Cerebellar cortex (tissue), 1 donor: Measurements from ENCODE around the gene GPC5.
A peak's percentile ranks its signal among the peaks of the same experiment; 100 is the strongest.

ENCODE experiments used
- DNase-seq: peaks from one replicate; pipeline ENCODE4 v3.0.0-alpha.2; 2015; ENCODE audit warnings: low spot score

The GPC5 gene

DNA sequence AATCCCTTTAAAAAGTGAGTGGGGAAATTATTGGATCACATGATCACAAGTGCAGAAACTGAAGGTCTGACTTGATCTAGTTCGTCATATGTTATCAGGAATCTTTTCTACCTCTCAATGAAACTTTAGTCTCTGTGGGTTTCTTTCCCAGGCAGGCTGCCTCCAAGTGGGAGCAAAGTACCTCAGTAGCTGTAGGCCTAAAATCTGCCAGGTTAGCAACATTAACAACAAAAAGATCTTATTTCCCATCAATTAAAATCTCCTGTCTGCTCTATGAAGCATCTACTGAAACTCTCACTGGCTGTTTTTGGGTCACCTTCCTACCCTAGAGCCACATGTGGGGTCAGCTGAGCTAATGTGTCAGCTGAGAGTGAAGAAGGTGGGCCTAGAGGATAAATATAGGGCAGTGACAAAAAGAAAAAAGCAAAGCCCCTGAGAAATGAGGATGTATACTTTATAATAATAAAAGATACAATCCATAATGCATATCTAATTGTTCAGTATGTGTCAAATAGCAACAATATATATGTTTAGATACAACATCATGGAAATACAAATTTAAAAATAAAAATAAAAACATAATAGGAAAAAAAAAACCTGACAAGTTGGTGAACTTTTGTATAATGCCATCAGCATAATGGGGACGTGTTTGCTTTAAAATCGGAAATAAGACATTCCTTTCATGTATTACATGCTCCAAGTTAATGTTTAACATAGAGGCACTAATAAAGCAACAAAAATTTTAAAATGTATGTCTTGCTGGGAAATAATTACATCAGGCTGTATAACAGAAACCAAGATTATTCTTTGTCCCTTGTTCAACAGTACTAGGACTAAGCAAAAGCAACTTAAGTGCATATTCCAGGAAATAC, 141.1 kb downstream of the GPC5 start:
- DNase-seq, result no peak

GRCh38 chr13:91540158-91540736, 141.8 kb downstream of the GPC5 start:
- no peak for DNase-seq

DNA sequence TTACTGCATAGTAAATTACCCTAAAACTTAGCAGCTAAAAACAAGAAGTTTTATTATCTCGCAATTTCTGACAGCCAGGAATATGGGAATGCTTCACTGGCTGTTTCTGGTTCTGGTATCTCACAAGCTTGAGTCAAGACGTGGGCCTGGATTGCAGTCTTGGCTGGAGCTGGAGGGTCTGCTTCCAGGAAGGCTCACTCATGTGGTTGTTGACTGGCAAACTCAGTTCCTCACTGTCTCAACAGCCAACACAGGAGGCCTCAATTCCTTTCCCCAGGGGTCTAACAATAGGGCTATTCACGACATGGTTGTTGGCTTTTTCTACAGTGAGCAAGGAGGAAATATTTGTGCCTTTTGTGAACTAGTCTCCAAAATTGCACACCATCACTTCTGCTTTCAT, 146.3 kb downstream of the GPC5 start:
- DNase-seq, result no peak

- DNase-seq, result no peak
These were observed 148.5 kb downstream of the GPC5 start for GRCh38 chr13:91546900-91547299.

DNA sequence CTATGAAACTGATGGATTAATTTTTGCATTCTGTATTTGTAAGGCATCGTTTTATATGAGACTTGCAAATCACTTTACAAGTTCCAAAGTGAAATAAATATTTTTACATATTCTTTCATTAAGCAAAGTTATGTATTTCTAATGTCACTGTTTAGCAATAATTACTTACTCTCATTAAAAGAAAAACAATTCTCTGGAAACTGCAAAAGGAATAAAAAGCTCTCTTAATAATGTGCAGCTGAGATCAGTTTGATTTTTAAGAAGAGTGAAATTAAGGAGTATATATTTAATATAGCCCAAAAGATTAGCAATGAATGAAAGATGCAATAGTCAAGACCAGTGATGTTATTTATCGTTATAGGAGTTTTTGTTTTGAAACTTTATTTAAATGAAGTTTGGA, 155.2 kb downstream of the GPC5 start:
- no peak for DNase-seq

DNA sequence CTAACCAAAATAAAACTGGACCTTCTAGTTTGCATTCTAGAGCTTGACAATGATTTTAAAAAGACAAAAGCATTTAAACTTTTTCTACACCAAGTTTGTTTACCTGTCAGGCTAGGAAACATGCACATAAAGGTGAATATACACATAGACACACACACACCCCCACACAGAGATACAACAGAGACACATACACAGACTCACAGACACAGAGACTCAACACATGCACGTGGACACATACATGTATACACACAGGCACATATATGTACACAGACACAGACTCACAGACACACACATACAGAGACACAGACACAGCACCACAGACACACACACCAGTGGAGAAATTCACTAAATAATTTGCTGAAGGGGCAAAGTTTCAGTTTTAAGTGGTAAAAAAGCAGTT, 155.7 kb downstream of the GPC5 start:
- DNase-seq, result no peak

- DNase-seq, result no peak
These were observed 159.1 kb downstream of the GPC5 start for GRCh38 chr13:91557328-91558090.

DNA sequence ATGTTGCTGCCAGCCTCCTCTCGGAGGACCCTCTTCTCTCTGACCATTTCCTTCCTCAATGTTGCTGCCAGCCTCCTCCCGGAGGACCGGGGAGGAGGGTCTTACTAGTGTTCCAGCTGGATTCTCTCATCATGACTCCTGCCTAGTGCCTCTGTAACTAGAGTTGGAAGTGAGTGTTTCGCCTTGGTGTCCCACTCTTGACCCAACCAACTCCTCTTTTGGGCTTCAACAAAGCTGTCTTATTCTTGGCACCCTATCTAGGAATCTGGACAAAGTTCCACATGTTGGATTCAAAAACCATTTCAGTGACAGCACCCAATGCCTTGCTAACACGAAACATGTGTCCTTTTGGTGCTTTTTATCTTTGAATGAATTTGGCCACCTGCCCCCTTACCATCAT, 165.4 kb downstream of the GPC5 start:
- DNase-seq, result no peak

- DNase-seq, result no peak
These were observed 166.0 kb downstream of the GPC5 start for GRCh38 chr13:91564396-91564795.

DNA sequence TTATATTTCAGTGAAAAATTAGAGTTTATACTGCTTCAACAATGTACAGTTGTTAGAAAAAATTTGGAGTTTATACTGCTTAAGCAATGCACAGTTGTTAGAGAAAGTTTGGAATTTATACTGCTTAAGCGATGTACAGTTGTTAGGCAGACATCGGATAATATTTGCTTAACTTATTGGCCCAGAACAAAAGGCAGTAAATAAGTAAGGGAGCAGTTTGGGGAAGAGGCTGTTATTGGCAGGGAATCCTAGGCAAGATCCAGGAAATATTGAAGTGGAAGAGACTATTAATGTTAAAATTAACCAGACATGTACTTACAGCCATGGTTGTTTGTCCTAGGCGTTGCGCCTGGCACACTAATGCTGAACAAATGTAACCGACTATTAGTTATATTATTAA, 166.9 kb downstream of the GPC5 start:
- no peak for DNase-seq

DNA sequence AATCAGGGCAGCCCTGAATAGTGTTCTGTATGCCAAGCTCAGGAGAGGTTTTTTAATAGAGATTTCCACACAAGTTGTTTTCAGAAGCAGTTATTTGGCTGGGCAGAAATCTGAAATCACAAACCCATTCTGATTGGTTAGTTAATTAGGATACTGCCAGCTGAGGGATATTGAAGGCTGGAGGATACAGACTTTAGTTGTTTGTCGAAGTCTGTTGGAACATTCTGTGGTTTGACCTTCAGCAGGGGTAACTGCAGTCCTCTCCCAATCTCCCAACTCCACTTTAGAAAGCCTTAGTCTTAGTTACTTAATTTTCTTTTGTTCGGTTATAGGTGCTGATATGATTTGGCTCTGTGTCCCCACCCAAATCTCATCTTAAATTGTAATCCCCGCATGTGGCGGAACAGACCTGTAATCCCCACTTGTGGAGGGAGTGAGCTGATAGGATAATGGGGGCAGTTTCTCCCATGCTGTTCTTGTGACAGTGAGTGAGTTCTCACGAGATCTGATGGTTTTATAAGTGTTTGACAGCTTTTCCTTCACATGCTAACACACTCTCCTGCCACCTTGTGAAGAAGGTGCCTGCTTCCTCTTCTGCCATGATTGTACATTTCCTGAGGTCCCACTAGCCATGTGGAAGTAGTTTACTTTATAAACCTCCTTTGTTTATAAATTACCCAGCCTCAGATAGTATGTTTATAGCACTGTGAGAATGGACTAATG, 169.2 kb downstream of the GPC5 start:
- no peak for DNase-seq

- DNase-seq, result no peak
These were observed 173.3 kb downstream of the GPC5 start for GRCh38 chr13:91571681-91572080.

DNA sequence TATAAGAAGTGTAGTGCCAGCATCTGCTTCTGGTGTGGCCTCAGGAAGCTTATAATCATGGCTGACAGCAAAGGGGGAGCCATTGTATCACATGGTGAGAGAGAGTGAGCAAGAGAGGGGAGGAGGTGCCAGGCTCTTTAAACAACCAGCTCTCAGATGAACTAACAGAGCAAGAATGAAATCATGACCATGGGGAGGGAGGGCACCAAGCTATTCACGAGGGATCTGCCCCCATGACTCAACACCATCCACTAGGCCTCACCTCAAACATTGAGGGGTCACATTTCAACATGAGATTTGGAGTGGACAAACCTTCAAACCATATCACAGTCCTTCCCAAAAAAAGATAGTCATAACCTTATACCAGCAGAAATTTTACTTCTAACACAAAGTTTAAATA, 174.0 kb downstream of the GPC5 start:
- no peak for DNase-seq

- no peak for DNase-seq
These were observed 174.7 kb downstream of the GPC5 start for GRCh38 chr13:91572944-91573598.

GRCh38 chr13:91574766-91575165, 176.3 kb downstream of the GPC5 start:
- no peak for DNase-seq

- DNase-seq, result peak; percentile 9
These were observed 178.2 kb downstream of the GPC5 start for GRCh38 chr13:91576590-91576989.

DNA sequence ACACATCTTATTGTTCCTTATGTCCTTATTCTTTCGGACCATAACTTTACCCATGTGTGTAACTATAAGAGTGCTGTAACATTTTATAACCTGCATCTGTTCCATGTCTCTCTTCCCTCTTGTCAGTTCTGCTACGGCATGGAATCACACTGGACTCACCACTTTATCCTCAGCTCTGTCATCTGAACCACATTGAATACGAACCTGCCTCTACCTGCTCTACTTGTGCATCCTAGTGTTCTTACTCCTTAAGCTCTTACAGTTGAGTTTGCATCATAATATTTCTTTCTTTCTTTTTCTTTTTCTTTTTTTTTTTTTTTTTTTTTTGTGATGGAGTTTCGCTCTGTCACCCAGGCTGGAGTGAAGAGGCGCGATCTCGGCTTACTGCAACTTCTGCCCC, 180.9 kb downstream of the GPC5 start:
- DNase-seq, result no peak

- DNase-seq, result no peak
These were observed 182.3 kb downstream of the GPC5 start for GRCh38 chr13:91580749-91581148.

- DNase-seq, result no peak
These were observed 188.2 kb downstream of the GPC5 start for GRCh38 chr13:91586609-91587008.

DNA sequence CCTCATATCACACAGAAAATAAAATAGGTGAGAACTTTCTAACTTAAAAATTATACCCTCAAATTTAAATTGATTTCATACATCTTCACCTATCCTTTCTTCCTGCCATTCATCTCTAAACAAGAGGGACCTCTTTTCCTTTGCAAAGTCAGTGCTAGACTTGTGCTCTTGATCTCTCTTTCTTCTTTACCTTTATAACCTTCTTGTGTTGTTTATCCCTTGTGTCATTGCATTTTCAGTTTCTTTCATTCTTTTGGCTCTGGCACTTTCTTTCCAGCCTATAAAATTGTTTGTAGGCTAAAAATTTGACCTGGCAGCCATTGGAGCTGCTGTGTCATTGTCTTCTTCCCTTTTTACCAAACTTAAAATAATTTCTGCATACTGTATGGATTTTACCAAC, 190.1 kb downstream of the GPC5 start:
- no peak for DNase-seq

DNA sequence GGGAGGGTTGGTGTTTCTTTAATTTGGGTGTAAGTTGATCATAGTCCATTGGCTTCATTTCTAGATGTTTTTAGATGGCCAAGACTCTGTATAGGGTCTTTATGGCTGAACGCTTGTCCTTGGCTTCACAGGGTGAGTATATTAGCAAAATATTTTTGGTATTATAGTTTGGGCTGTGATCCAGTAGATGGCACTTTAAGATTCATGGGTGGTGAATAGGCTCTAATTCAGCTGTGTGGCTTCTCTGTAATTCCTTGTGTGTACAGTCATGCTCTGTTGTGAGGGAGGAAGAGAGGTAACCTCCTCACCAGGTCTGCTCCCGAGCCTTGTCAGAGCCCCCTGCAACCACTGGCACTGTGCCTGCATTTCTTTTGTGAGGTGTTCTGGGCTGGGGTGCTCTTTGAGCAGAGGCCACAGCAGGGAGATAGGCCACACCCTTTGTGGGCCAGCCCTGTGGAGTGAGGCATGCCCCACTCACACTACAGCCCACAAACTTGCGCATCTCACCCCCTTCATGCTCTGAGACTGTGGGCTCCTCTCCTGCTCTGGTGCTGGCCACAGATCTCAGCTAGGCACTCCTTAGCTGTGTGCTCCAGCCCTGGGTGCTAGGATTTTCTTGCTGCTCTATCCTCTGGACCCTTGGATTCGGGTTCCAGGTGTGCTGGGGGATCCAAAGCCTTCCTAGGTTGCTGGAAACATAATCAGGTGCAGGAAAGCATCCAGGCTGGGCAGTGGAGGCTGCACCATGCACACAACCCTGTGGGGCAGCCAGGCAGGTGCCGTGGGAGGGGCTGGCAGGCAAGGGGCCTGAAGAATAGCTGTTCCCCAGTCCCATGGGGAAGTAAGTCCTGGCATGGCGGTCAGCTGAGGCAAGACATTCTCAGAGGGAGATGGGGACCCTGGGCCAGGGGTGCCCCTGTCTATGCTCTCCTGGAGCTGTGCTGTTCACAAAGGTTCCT, 193.9 kb downstream of the GPC5 start:
- DNase-seq, result no peak
